K562 (cell line): ENCODE measurements around the gene OCIAD1. TPM values are rescaled to one million over a fixed set of nuclear protein-coding genes. Genes with fewer than 3 reads are reported as not detected.

ENCODE experiments used
- ATAC-seq: fragments of 200-7000 bp; cut with Tn5 transposase; 3 replicates; pipeline ENCODE4 v1.9.1; 2020; ENCODE audit warnings: moderate library complexity
- BruUV-seq: library from RNA; stranded (reverse); fragments of 400-500 nt; replicated peaks from 2 replicates; lab custom pipeline; 2021; lab: Mats Ljungman, UMichigan
- CTCF ChIA-PET: fragments of 300-600 bp; formaldehyde crosslinking; extraction: SDS; loops from one replicate; lab custom pipeline; 2021; ENCODE audit warnings: low intra/inter-chr PET ratio; lab: Yijun Ruan, JAX
- POLR2A ChIA-PET: fragments of 300-600, 350-650 bp; sonication (Branson Sonifier 250); formaldehyde crosslinking; extraction: SDS; loops from one replicate; lab custom pipeline; 2021; ENCODE audit warnings: antibody characterized with exemption, inconsistent platforms; lab: Yijun Ruan, JAX
- DNase-seq, 4 experiments: peaks; one replicate each; pipeline versions ENCODE4 v3.0.0 to v3.0.0-alpha.2; 2011 to 2018; ENCODE audit warnings: low spot score in 3 of 4, mixed read lengths in 3 of 4; ENCODE audit errors: extremely low read depth in 1 of 4
- FAIRE-seq: peaks from 2 replicates; lab custom pipeline; 2011; peaks lifted over from hg19 to GRCh38; lab: Jason Lieb, UNC
- H2AFZ ChIP-seq: 2 replicates; pipeline ENCODE4 v1.6.0; 2011; ENCODE audit warnings: low read depth, low read length, control low read depth, inconsistent platforms
- H3K27ac ChIP-seq: fragments of 200-600 bp; 3 replicates; pipeline ENCODE4 v1.8.0; 2011; ENCODE audit warnings: low read depth, mild to moderate bottlenecking, control low read depth, inconsistent platforms, low read length, moderate library complexity, mixed read lengths; ENCODE audit errors: extremely low read depth
- H3K27me3 ChIP-seq, 2 experiments: fragments of 300-600 bp in 1 of 2; 2 replicates in 1 of 2; 3 replicates in 1 of 2; pipeline versions ENCODE4 v1.6.0 to v1.8.0; 2011; ENCODE audit warnings: inconsistent platforms in 2 of 2, low read length in 2 of 2, mild to moderate bottlenecking in 1 of 2, mixed read lengths in 1 of 2, moderate library complexity in 1 of 2; ENCODE audit not compliant: control insufficient read depth in 2 of 2, insufficient read depth in 2 of 2
- H3K36me3 ChIP-seq: fragments of 300-600 bp; 3 replicates; pipeline ENCODE4 v1.8.0; 2011; ENCODE audit warnings: mild to moderate bottlenecking, low read length, inconsistent platforms; ENCODE audit not compliant: control insufficient read depth, insufficient read depth
- H3K4me1 ChIP-seq, 2 experiments: fragments of 200-600 bp in 1 of 2; replicated peaks in 1 of 2; 2 replicates in 1 of 2; 3 replicates in 1 of 2; pipeline versions ENCODE4 v1.5.1 to v1.8.0; 2011; ENCODE audit warnings: inconsistent platforms in 2 of 2, low read length in 2 of 2, mild to moderate bottlenecking in 1 of 2, mixed read lengths in 1 of 2, moderate library complexity in 1 of 2; ENCODE audit not compliant: control insufficient read depth in 2 of 2, insufficient read depth in 2 of 2
- H3K4me2 ChIP-seq: 2 replicates; pipeline ENCODE4 v1.6.1; 2011; ENCODE audit warnings: low read length, control low read depth, inconsistent platforms, mixed read lengths; ENCODE audit not compliant: insufficient read depth
- H3K4me3 ChIP-seq: fragments of 200-600 bp; sonication (generic), shearing (Covaris generic); 2 replicates; pipeline ENCODE4 v1.5.1; 2016; ENCODE audit warnings: control low read depth, inconsistent platforms
- H3K79me2 ChIP-seq: fragments of 200-600 bp; 3 replicates; pipeline ENCODE4 v1.8.0; 2011; ENCODE audit warnings: low read length, inconsistent platforms; ENCODE audit not compliant: control insufficient read depth, insufficient read depth
- H3K9ac ChIP-seq, 2 experiments: 2 replicates each; pipeline versions ENCODE4 v1.6.0 to v1.6.1; 2011; ENCODE audit warnings: low read depth in 2 of 2, low read length in 2 of 2, control low read depth in 1 of 2, inconsistent platforms in 1 of 2, mild to moderate bottlenecking in 1 of 2, mixed read lengths in 1 of 2; ENCODE audit not compliant: insufficient read depth in 1 of 2
- H3K9me1 ChIP-seq: one replicate; pipeline ENCODE4 v1.6.0; 2011; ENCODE audit warnings: inconsistent platforms, mild to moderate bottlenecking, low read length, moderate library complexity; ENCODE audit not compliant: control insufficient read depth, insufficient read depth
- H3K9me3 ChIP-seq: replicated peaks from 2 replicates; pipeline ENCODE4 v1.5.1; 2011; ENCODE audit warnings: low read depth, low read length, inconsistent platforms; ENCODE audit not compliant: control insufficient read depth, insufficient read depth
- H4K20me1 ChIP-seq: replicated peaks from 2 replicates; pipeline ENCODE4 v1.6.1; 2011; ENCODE audit warnings: low read length, inconsistent platforms, mixed read lengths; ENCODE audit not compliant: control insufficient read depth, insufficient read depth
- REST ChIP-seq, 2 experiments: fragments of 450-650 bp; formaldehyde crosslinking in 1 of 2; IDR thresholded peaks; 2 replicates each; pipeline versions ENCODE4 v1.4.0 to v1.6.1; 2014 to 2020; ENCODE audit warnings: mild to moderate bottlenecking in 2 of 2, borderline replicate concordance in 1 of 2, low read depth in 1 of 2
- STAT5B ChIP-seq: fragments of 250-450 bp; sonication (Bioruptor Pico); IDR thresholded peaks from 2 replicates; pipeline ENCODE4 v1.8.0; 2021; ENCODE audit warnings: mild to moderate bottlenecking, inconsistent platforms
- WGBS: fragments of 100-300 bp; shearing (Covaris generic); methylation state at CpG from one replicate; pipeline ENCODE4 v1.1.6; 2016; ENCODE audit warnings: low coverage, mixed read lengths; ENCODE audit not compliant: insufficient coverage; ENCODE audit errors: missing lambda C conversion rate; 5-methylcytosine and 5-hydroxymethylcytosine counted together
- in situ Hi-C: fragments of 300-500 bp; cut with MboI; formaldehyde crosslinking; loops from 4 replicates; pipeline ENCODE4 v1.15.0; 2018; ENCODE audit warnings: inconsistent platforms, mixed read lengths
- intact Hi-C: fragments of 100-400 bp; cut with micrococcal nuclease; formaldehyde crosslinking; loops from 2 replicates; pipeline ENCODE4 v1.14.2; 2022
- polyA plus RNA-seq, 8 experiments: library from polyadenylated mRNA; depleted of rRNA in 4 of 8; stranded (reverse) in 5 of 8; unstranded in 3 of 8; fragments of >200 nt; fragmentation: Nextera tagmentation in 2 of 8; fragmentation: Illumina TruSeq in 1 of 8; extraction: Ambion mirVana in 2 of 8; extraction: Trizol in 1 of 8; gene quantifications; 2 replicates each; pipeline versions ENCODE4 v1.2.1 to v1.2.3, GENCODE V29; 2011 to 2014; ENCODE audit warnings: inconsistent platforms in 1 of 8, missing spikeins in 1 of 8
- total RNA-seq, 7 experiments: library from RNA; depleted of rRNA in 6 of 7; stranded (reverse); fragments of >200 nt in 6 of 7; fragmentation: Illumina TruSeq in 2 of 7; extraction: Trizol in 2 of 7; gene quantifications; 2 replicates each; pipeline versions ENCODE4 v1.2.1 to v1.2.3, GENCODE V29; 2011 to 2021; ENCODE audit warnings: low replicate concordance in 1 of 7
- TF ChIP-seq, protein P1 (sequence below): fragments of 250-450 bp; sonication (Bioruptor Pico); IDR thresholded peaks from 2 replicates; pipeline ENCODE4 v1.5.0; 2021

The OCIAD1 gene
- total and polyA plus RNA-seq, 9 of the 15 experiments (the other 6 are each of a cell fraction or from before 2014, with no cell fraction given) = 99.0 to 358 (median 196) TPM

- intact Hi-C loops = loop anchor here (5.0 kb wide), 1 partner anchor 82 kb away; no protein-coding TSS in a partner anchor
- FAIRE-seq = no peak
- TF ChIP-seq, protein P1, sequence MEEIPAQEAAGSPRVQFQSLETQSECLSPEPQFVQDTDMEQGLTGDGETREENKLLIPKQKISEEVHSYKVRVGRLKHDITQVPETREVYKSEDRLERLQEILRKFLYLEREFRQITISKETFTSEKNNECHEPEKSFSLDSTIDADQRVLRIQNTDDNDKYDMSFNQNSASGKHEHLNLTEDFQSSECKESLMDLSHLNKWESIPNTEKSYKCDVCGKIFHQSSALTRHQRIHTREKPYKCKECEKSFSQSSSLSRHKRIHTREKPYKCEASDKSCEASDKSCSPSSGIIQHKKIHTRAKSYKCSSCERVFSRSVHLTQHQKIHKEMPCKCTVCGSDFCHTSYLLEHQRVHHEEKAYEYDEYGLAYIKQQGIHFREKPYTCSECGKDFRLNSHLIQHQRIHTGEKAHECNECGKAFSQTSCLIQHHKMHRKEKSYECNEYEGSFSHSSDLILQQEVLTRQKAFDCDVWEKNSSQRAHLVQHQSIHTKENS (CRISPR knock-in tag) = no peak
- TF ChIP-seq REST (IDR thresholded peaks at IDR 0.05; ENCODE audit: borderline replicate concordance) (peak; percentile 54), REST (CRISPR knock-in tag; IDR thresholded peaks at IDR 0.05; ENCODE audit: low read depth) (no peak), STAT5B (no peak)
Observed at GRCh38 chr4:48879561-48880442, 48.9 kb downstream of the OCIAD1 start.

More at GRCh38 chr4:48879561-48880442, 48.9 kb downstream of the OCIAD1 start:
- POLR2A ChIA-PET = interaction anchor here (1.0 kb wide), 1 partner anchor 18 kb away, joined by 3 read pairs; no protein-coding TSS in a partner anchor
- no peaks in the 10 kb centered on the region for H3K79me2 ChIP-seq
- BruUV-seq = no TSS peak
- CTCF ChIA-PET = no interaction called here
- H3K4me3 ChIP-seq = no peak overlapping the region
- H2AFZ ChIP-seq = no peak overlapping the region
- whole genome bisulfite sequencing = 3% methylated on average over 9 of the region's 9 CpGs
- no peaks in the 10 kb centered on the region for H3K9me3 ChIP-seq
- no peaks in the 10 kb centered on the region for H4K20me1 ChIP-seq
- in situ Hi-C loops = no loop called here
- DNase-seq (no peak), ATAC-seq (no peak)
- no peak overlapping the region for H3K9ac ChIP-seq
- no peak overlapping the region for H3K27ac ChIP-seq
- H3K4me2 ChIP-seq = no peak overlapping the region
- H3K27me3 ChIP-seq = peaks cover 0 to 10% of the 10 kb centered on the region in 2 experiments; a peak in 1 of 5 replicates
- H3K4me1 ChIP-seq = no peaks in the 10 kb centered on the region
- H3K9me1 ChIP-seq = no peaks in the 10 kb centered on the region
- H3K36me3 ChIP-seq = no peaks in the 10 kb centered on the region
